ENCODE data around the gene TMCC2. TPM values are rescaled to one million over a fixed set of nuclear protein-coding genes. Genes with fewer than 3 reads are reported as not detected.
A peak's percentile ranks its signal among the peaks of the same experiment; 100 is the strongest.

TMCC2 gene
- total and polyA plus RNA-seq, 2 of the 8 experiments (the other 6 are each of a cell fraction or from before 2014, with no cell fraction given), result 6.7 to 6.8 TPM

- peak overlapping the region; percentile 30; the same call in 1 of the 2 replicates for H4K8ac ChIP-seq (ENCODE audit: extremely low read depth, insufficient read depth, low read length)
- no peak overlapping the region for H2BK120ac ChIP-seq (replicated peaks; ENCODE audit: low read depth, low read length)
- no peak overlapping the region for H3K4me3 ChIP-seq (ENCODE audit: extremely low read depth in 1 of 4, insufficient read depth in 2 of 4, low read depth in 3 of 4, low read length in 4 of 4)
- no peak overlapping the region for H3K14ac ChIP-seq (ENCODE audit: insufficient read length)
- H3K18ac ChIP-seq (ENCODE audit: extremely low read depth, low read length), result no peak overlapping the region
- H4K5ac ChIP-seq (ENCODE audit: insufficient read length, low read depth, low read length), result no peak overlapping the region
- no peak overlapping the region for H2AK5ac ChIP-seq (ENCODE audit: low read depth, low read length)
- H2BK15ac ChIP-seq (ENCODE audit: low read length), result no peak overlapping the region
- H3K27me3 ChIP-seq (replicated peaks in 1 of 4; ENCODE audit: control insufficient read depth in 3 of 4, extremely low read depth in 1 of 4, insufficient read depth in 3 of 4, low read length in 3 of 4), result no peaks in the 10 kb centered on the region
- no peak overlapping the region for H2AFZ ChIP-seq (ENCODE audit: low read length)
- no peak overlapping the region for H3K4ac ChIP-seq (replicated peaks; ENCODE audit: insufficient read length, low read depth, low read length)
- no peak overlapping the region for H3K9ac ChIP-seq (replicated peaks in 1 of 4; ENCODE audit: extremely low read depth in 1 of 4, low read depth in 3 of 4, low read length in 3 of 4)
- no peak overlapping the region for H3K23ac ChIP-seq (ENCODE audit: insufficient read length)
- peaks cover 0 to 6% (median 2%) of the 10 kb centered on the region in 4 experiments; a peak in 5 of 7 replicates for H3K4me1 ChIP-seq (replicated peaks in 1 of 4; ENCODE audit: control insufficient read depth in 3 of 4, insufficient read depth in 4 of 4, low read length in 3 of 4)
- no peaks in the 10 kb centered on the region for H3K23me2 ChIP-seq (ENCODE audit: low read depth, low read length)
- FAIRE-seq (no peak), DNase-seq (ENCODE audit: low read depth in 1 of 2, low spot score in 2 of 2) (no peak)
- no peaks in the 10 kb centered on the region for H3K79me2 ChIP-seq (ENCODE audit: control insufficient read depth in 1 of 2, insufficient read depth in 2 of 2, low read length in 2 of 2)
- peaks cover 0 to under 1% (median 0%) of the 10 kb centered on the region in 4 experiments; a peak in 1 of 8 replicates for H3K36me3 ChIP-seq (ENCODE audit: control insufficient read depth in 2 of 4, insufficient read depth in 4 of 4, low read length in 3 of 4)
- no peak overlapping the region for H2BK20ac ChIP-seq (ENCODE audit: low read length)
- no peak overlapping the region for H2BK5ac ChIP-seq (ENCODE audit: low read depth, low read length)
- H3K56ac ChIP-seq (replicated peaks; ENCODE audit: insufficient read length, low read depth, low read length), result no peak overlapping the region
- no peak overlapping the region for H3K27ac ChIP-seq (ENCODE audit: low read depth, low read length)
- ChIA-PET POLR2A (ENCODE audit: partially characterized antibody) (interaction anchor here (0.7 to 1.8 kb wide), 4 partner anchors 9 to 67 kb away, joined by 3 to 8 read pairs (median 4); partner anchors contain the start of gene TMCC2), CTCF (ENCODE audit: partially characterized antibody) (interaction anchor here (1.3 to 40.8 kb wide), 4 partner anchors 4 to 106 kb away, joined by 3 to 1035 read pairs (median 520); partner anchors contain the start of gene TMCC2)
- TF ChIP-seq KDM1A (IDR thresholded peaks at IDR 0.05; ENCODE audit: borderline replicate concordance, low read length) (0 out of 2 replicates have a peak, but pooled peaks have one; percentile 35), GTF2F1 (IDR thresholded peaks at IDR 0.05; ENCODE audit: borderline replicate concordance, low read depth, low read length) (no peak), YY1 (IDR thresholded peaks at IDR 0.05; ENCODE audit: low read depth, low read length) (no peak)
- no peak overlapping the region for H3K4me2 ChIP-seq (ENCODE audit: insufficient read depth in 1 of 2, low read depth in 2 of 2, low read length in 2 of 2)
- no peak overlapping the region for H2BK12ac ChIP-seq (ENCODE audit: low read depth, low read length)
- no peaks in the 10 kb centered on the region for H3K9me3 ChIP-seq (ENCODE audit: insufficient read depth in 2 of 2, low read depth in 1 of 2, low read length in 1 of 2)
- no peaks in the 10 kb centered on the region for H4K20me1 ChIP-seq (replicated peaks in 1 of 2; ENCODE audit: control insufficient read depth in 1 of 2, insufficient read depth in 2 of 2, low read length in 2 of 2)
- H3K79me1 ChIP-seq (ENCODE audit: low read depth, low read length), result no peaks in the 10 kb centered on the region
- no peak overlapping the region for H4K91ac ChIP-seq (replicated peaks; ENCODE audit: insufficient read length, low read length)
- 84% methylated on average over 9 of the region's 9 CpGs; no CpG with 5 or more reads in 1 of the 2 experiments for WGBS, 2 experiments (ENCODE audit: extremely low coverage in 1 of 2, insufficient coverage in 1 of 2, insufficient read length in 1 of 2, insufficient replicate concordance in 2 of 2, low coverage in 1 of 2, low lambda C conversion rate in 2 of 2, missing lambda C conversion rate in 1 of 2)
Measured at GRCh38 chr1:205247130-205247921, 19.6 kb downstream of the TMCC2 start.

All from H1 (cell line).